ENCODE results near the gene TBC1D32.

TBC1D32 gene

DNA sequence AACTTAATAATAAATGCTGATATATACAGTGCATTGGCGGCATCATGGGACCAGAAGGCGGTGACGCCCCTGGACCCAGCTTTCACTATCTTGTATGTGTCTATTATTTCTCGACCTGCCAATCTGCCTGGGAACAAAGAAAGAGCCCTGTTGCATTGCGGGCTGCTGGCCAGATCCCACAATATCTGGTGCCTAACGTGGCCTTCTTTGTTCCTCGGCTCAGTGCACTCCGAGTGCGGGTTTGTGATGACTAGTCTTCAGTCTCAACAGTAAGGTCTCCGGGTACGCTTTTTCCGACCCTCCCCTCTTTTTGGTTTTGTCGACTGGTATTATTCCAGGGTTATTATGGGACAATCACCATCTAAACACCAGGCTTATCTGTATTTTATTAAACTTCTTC lies 291.5 kb downstream of the TBC1D32 start:
- no peak overlapping the region for H3K27ac ChIP-seq (ENCODE audit: extremely low read depth, low read depth, low read length)
- H3K4me1 ChIP-seq (ENCODE audit: control insufficient read depth, insufficient read depth, low read length): no peaks in the 10 kb centered on the region
- POLR2A ChIA-PET: no interaction called here
- TF ChIP-seq ZNF530 (tag by site-specific recombination; IDR thresholded peaks at IDR 0.05; ENCODE audit: low read depth) (no peak), ZBTB20 (tag by site-specific recombination; IDR thresholded peaks at IDR 0.05) (no peak), ZNF544 (tag by site-specific recombination; IDR thresholded peaks at IDR 0.05) (no peak), ZBTB7A (tag by site-specific recombination; IDR thresholded peaks at IDR 0.05; ENCODE audit: low read depth) (no peak), ZNF843 (tag by site-specific recombination; IDR thresholded peaks at IDR 0.05) (no peak), ZNF433 (tag by site-specific recombination; IDR thresholded peaks at IDR 0.05; ENCODE audit: low read depth) (no peak), KLF9 (tag by site-specific recombination; IDR thresholded peaks at IDR 0.05; ENCODE audit: low read depth) (no peak), ZNF677 (tag by site-specific recombination; IDR thresholded peaks at IDR 0.05) (no peak), GLI4 (tag by site-specific recombination; IDR thresholded peaks at IDR 0.05) (no peak), ZNF610 (tag by site-specific recombination; IDR thresholded peaks at IDR 0.05; ENCODE audit: borderline replicate concordance) (no peak), ZNF394 (tag by site-specific recombination; IDR thresholded peaks at IDR 0.05; ENCODE audit: borderline replicate concordance) (no peak), ZBTB17 (tag by site-specific recombination; IDR thresholded peaks at IDR 0.05) (no peak), ZNF76 (tag by site-specific recombination; IDR thresholded peaks at IDR 0.05; ENCODE audit: borderline replicate concordance, low read depth) (no peak), ZNF354C (tag by site-specific recombination; IDR thresholded peaks at IDR 0.05; ENCODE audit: borderline replicate concordance, low read depth) (no peak), ZNF140 (tag by site-specific recombination; IDR thresholded peaks at IDR 0.05) (no peak), ZNF791 (tag by site-specific recombination; IDR thresholded peaks at IDR 0.05) (no peak), ZNF792 (tag by site-specific recombination; IDR thresholded peaks at IDR 0.05) (no peak)
- TF ChIP-seq, protein P1, sequence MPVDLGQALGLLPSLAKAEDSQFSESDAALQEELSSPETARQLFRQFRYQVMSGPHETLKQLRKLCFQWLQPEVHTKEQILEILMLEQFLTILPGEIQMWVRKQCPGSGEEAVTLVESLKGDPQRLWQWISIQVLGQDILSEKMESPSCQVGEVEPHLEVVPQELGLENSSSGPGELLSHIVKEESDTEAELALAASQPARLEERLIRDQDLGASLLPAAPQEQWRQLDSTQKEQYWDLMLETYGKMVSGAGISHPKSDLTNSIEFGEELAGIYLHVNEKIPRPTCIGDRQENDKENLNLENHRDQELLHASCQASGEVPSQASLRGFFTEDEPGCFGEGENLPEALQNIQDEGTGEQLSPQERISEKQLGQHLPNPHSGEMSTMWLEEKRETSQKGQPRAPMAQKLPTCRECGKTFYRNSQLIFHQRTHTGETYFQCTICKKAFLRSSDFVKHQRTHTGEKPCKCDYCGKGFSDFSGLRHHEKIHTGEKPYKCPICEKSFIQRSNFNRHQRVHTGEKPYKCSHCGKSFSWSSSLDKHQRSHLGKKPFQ (tag by site-specific recombination; IDR thresholded peaks at IDR 0.05): no peak
- no peaks in the 10 kb centered on the region for H3K9me3 ChIP-seq (ENCODE audit: control insufficient read depth, insufficient read depth, low read depth, low read length)
- CTCF ChIA-PET: interaction anchor here (0.7 kb wide), 1 partner anchor 262 kb away, joined by 3 read pairs; no protein-coding TSS in a partner anchor
- no peak overlapping the region for H3K4me3 ChIP-seq (ENCODE audit: low read depth, low read length)
- no peaks in the 10 kb centered on the region for H3K36me3 ChIP-seq (ENCODE audit: control insufficient read depth in 2 of 2, insufficient read depth in 1 of 2, low read length in 2 of 2)

DNA sequence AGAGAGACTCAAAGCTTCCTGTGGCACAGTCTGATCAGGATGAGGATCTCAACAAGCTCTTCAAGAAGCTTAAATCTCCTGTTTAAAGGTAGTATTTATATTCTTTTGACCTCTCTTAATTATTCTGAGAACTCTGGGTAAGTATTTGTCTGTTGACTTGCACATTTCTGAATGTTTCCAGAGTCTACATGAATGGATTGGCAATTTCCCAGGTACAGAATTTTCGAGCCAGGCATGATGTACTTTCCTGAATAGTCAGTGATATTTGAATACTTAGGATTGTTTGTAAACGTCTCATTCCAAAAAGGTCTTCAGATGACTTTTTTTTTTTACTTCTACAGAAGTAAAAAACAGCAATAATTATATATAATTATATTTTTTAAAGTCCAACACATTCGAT lies 293.4 kb downstream of the TBC1D32 start:
- CTCF ChIA-PET: interaction anchor here (1.7 kb wide), 1 partner anchor 15 kb away, joined by 5 read pairs; no protein-coding TSS in a partner anchor
- POLR2A ChIA-PET: no interaction called here
- H3K4me1 ChIP-seq (ENCODE audit: control insufficient read depth, insufficient read depth, low read length): no peaks in the 10 kb centered on the region
- no peak overlapping the region for H3K27ac ChIP-seq (ENCODE audit: extremely low read depth, low read depth, low read length)
- H3K9me3 ChIP-seq (ENCODE audit: control insufficient read depth, insufficient read depth, low read depth, low read length): no peaks in the 10 kb centered on the region
- no peak overlapping the region for H3K4me3 ChIP-seq (ENCODE audit: low read depth, low read length)
- TF ChIP-seq ZFP41 (tag by site-specific recombination; IDR thresholded peaks at IDR 0.05; ENCODE audit: borderline replicate concordance) (no peak), KLF9 (tag by site-specific recombination; IDR thresholded peaks at IDR 0.05; ENCODE audit: low read depth) (no peak), ZNF24 (tag by site-specific recombination; IDR thresholded peaks at IDR 0.05) (no peak), ZNF571 (tag by site-specific recombination; IDR thresholded peaks at IDR 0.05) (no peak), ZNF19 (tag by site-specific recombination; IDR thresholded peaks at IDR 0.05; ENCODE audit: low read depth) (no peak), ZNF112 (tag by site-specific recombination; IDR thresholded peaks at IDR 0.05) (no peak), ZNF202 (tag by site-specific recombination; IDR thresholded peaks at IDR 0.05; ENCODE audit: borderline replicate concordance) (no peak), SP3 (tag by site-specific recombination; IDR thresholded peaks at IDR 0.05) (no peak), ZNF324 (tag by site-specific recombination; IDR thresholded peaks at IDR 0.05) (no peak)
- TF ChIP-seq, protein P2, sequence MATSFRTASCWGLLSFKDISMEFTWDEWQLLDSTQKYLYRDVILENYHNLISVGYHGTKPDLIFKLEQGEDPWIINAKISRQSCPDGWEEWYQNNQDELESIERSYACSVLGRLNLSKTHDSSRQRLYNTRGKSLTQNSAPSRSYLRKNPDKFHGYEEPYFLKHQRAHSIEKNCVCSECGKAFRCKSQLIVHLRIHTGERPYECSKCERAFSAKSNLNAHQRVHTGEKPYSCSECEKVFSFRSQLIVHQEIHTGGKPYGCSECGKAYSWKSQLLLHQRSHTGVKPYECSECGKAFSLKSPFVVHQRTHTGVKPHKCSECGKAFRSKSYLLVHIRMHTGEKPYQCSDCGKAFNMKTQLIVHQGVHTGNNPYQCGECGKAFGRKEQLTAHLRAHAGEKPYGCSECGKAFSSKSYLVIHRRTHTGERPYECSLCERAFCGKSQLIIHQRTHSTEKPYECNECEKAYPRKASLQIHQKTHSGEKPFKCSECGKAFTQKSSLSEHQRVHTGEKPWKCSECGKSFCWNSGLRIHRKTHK (tag by site-specific recombination; IDR thresholded peaks at IDR 0.05): no peak
- TF ChIP-seq, protein P3, sequence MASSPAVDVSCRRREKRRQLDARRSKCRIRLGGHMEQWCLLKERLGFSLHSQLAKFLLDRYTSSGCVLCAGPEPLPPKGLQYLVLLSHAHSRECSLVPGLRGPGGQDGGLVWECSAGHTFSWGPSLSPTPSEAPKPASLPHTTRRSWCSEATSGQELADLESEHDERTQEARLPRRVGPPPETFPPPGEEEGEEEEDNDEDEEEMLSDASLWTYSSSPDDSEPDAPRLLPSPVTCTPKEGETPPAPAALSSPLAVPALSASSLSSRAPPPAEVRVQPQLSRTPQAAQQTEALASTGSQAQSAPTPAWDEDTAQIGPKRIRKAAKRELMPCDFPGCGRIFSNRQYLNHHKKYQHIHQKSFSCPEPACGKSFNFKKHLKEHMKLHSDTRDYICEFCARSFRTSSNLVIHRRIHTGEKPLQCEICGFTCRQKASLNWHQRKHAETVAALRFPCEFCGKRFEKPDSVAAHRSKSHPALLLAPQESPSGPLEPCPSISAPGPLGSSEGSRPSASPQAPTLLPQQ (tag by site-specific recombination; IDR thresholded peaks at IDR 0.05): no peak
- no peaks in the 10 kb centered on the region for H3K36me3 ChIP-seq (ENCODE audit: control insufficient read depth in 2 of 2, insufficient read depth in 1 of 2, low read length in 2 of 2)
